Gastrocnemius medialis (tissue), 4 donors: ENCODE data around the gene ROR1.

Experiments used
- POLR2A ChIP-seq, 2 donors: fragments of 450-650 bp; IDR thresholded peaks; one replicate each; pipeline ENCODE4 v1.6.1; 2017; ENCODE audit warnings: antibody characterized with exemption in 2 of 2, mild to moderate bottlenecking in 2 of 2, moderate library complexity in 2 of 2
- TF ChIP-seq, protein P1 (sequence below), 5 experiments: fragments of 450-650 bp in 3 of 5; fragments of 200-600 bp in 2 of 5; sonication (generic) in 2 of 5; IDR thresholded peaks in 4 of 5; conservative IDR thresholded peaks in 1 of 5; 1 replicate in 4 of 5; 2 replicates in 1 of 5; pipeline ENCODE4 v1.5.1; 2016 to 2019; ENCODE audit warnings: antibody characterized with exemption in 5 of 5, mild to moderate bottlenecking in 3 of 5, moderate library complexity in 3 of 5

DNA sequence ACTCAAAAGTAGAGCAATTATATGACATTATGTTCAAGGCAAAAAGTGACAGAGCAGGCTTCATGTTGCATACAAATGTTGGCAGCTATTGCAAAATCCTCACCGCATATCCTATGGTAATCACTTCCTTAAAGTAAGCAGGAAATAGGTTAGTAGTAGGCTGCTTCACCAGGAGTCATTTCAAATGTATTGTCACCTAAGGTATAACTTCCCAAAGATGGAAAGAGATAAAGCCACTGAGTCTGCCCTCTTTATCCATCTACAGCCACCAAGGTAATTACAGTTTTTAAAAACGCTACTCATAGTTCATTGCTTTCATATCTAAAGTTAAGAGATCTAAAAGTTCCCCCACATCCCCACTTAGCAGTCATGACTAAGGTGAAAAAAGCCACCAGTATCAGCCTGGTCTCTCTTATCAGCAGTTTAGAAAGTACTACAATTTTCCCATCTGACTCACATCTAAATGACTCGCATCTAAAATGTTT lies 398.0 kb downstream of the ROR1 start:
- TF ChIP-seq, protein P1, sequence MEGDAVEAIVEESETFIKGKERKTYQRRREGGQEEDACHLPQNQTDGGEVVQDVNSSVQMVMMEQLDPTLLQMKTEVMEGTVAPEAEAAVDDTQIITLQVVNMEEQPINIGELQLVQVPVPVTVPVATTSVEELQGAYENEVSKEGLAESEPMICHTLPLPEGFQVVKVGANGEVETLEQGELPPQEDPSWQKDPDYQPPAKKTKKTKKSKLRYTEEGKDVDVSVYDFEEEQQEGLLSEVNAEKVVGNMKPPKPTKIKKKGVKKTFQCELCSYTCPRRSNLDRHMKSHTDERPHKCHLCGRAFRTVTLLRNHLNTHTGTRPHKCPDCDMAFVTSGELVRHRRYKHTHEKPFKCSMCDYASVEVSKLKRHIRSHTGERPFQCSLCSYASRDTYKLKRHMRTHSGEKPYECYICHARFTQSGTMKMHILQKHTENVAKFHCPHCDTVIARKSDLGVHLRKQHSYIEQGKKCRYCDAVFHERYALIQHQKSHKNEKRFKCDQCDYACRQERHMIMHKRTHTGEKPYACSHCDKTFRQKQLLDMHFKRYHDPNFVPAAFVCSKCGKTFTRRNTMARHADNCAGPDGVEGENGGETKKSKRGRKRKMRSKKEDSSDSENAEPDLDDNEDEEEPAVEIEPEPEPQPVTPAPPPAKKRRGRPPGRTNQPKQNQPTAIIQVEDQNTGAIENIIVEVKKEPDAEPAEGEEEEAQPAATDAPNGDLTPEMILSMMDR (IDR thresholded peaks at IDR 0.05 in 4 of 5, conservative IDR thresholded peaks at IDR 0.05 in 1 of 5) = no peak
- no peak for TF ChIP-seq POLR2A (IDR thresholded peaks at IDR 0.05)
